Left ventricle myocardium inferior (tissue), 1 donor: ENCODE results near the gene LILRA6. TPM values are rescaled to one million over a fixed set of nuclear protein-coding genes. Genes with fewer than 3 reads are reported as not detected.
"Not testable (repeated sequence)": the region's sequence is repeated elsewhere in the genome, so short reads cannot be mapped to it uniquely, and the experiment has no call there.

Experiments
- DNase-seq: peaks from one replicate; pipeline ENCODE4 v3.0.0-alpha.2; 2020
- H3K27ac ChIP-seq: fragments of 200-600 bp; replicated peaks from 2 replicates; pipeline ENCODE4 v1.8.0; 2021
- H3K27me3 ChIP-seq: fragments of 200-600 bp; 2 replicates; pipeline ENCODE4 v1.8.0; 2021; ENCODE audit warnings: low read depth
- H3K36me3 ChIP-seq: fragments of 200-600 bp; 2 replicates; pipeline ENCODE4 v1.8.0; 2021
- H3K4me1 ChIP-seq: fragments of 200-600 bp; 2 replicates; pipeline ENCODE4 v1.8.0; 2021
- H3K4me3 ChIP-seq: fragments of 200-600 bp; 2 replicates; pipeline ENCODE4 v1.8.0; 2021; ENCODE audit warnings: mild to moderate bottlenecking, moderate library complexity
- H3K9me3 ChIP-seq: fragments of 200-600 bp; replicated peaks from 2 replicates; pipeline ENCODE4 v1.8.0; 2021
- intact Hi-C: fragments of 100-400 bp; cut with micrococcal nuclease; formaldehyde crosslinking; loops from one replicate; pipeline ENCODE4 v1.11.0; 2022
- total RNA-seq: library from RNA; stranded (reverse); fragmentation: NEBNext Ultra II Directional; extraction: Animal tissue kit (Norgen Biotek cat#: 25700); gene quantifications from one replicate; pipeline ENCODE4 v1.2.1, GENCODE V29; 2021
- TF ChIP-seq, protein P1 (sequence below): fragments of 200-600 bp; IDR thresholded peaks from 2 replicates; pipeline ENCODE4 v1.8.0; 2021; ENCODE audit warnings: antibody characterized with exemption, mild to moderate bottlenecking, borderline replicate concordance
- donor health status: DM: no; HTN: yes; CAD: no; lungs with severe emphysema.

LILRA6 gene
- total RNA-seq, 1 donor from 2014 or later = 1.2 TPM

- intact Hi-C loops, H3K4me1 ChIP-seq, H3K36me3 ChIP-seq, H3K9me3 ChIP-seq, H3K27ac ChIP-seq, H3K4me3 ChIP-seq, DNase-seq: not testable (repeated sequence)
- H3K27me3 ChIP-seq = peaks cover 24% of the 10 kb centered on the region
Measured at GRCh38 chr19:54219702-54220101, 22.9 kb downstream of the LILRA6 start.

DNA sequence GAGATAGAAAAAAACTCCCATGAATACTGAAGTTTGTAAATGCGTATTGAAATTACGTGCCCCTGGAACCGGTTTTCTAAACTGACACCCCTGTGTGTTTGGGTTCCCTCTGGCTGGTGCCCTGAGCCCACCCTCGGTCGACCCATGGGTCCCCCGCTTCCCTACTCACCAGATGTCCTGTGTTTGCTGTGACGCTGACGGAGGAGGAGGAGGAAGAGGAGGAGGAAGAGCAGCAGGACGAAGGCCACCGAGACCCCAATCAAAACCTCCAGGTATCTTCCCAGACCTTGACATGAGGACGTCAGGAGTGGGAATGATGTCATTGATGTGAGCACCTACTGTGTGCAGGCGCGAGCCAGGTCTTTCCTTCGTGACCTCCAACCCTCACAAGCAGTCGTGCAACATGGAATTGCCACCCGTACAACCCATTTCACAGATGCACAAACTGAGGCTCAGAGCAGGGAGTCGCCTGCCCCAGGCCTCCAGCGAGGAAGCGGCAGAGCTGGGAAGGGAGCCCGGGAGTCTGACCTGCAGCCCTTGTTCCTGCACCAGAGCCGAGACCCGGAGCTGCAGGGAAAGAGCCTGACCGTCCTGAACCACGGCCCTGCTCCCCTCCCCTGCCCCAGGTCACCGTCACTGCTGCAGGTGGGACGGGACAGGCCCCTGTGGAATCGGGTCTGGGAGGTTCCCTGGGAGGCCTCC is 23.5 kb downstream of the LILRA6 start:
- H3K4me1 ChIP-seq = no peaks in the 10 kb centered on the region
- TF ChIP-seq, protein P1, sequence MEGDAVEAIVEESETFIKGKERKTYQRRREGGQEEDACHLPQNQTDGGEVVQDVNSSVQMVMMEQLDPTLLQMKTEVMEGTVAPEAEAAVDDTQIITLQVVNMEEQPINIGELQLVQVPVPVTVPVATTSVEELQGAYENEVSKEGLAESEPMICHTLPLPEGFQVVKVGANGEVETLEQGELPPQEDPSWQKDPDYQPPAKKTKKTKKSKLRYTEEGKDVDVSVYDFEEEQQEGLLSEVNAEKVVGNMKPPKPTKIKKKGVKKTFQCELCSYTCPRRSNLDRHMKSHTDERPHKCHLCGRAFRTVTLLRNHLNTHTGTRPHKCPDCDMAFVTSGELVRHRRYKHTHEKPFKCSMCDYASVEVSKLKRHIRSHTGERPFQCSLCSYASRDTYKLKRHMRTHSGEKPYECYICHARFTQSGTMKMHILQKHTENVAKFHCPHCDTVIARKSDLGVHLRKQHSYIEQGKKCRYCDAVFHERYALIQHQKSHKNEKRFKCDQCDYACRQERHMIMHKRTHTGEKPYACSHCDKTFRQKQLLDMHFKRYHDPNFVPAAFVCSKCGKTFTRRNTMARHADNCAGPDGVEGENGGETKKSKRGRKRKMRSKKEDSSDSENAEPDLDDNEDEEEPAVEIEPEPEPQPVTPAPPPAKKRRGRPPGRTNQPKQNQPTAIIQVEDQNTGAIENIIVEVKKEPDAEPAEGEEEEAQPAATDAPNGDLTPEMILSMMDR = no peak
- H3K9me3 ChIP-seq = no peaks in the 10 kb centered on the region
- DNase-seq = no peak
- peaks cover 23% of the 10 kb centered on the region for H3K27me3 ChIP-seq
- H3K36me3 ChIP-seq = no peaks in the 10 kb centered on the region
- H3K27ac ChIP-seq = no peak overlapping the region
- intact Hi-C loops = no loop called here
- no peak overlapping the region for H3K4me3 ChIP-seq

GRCh38 chr19:54218259-54218658 is 24.3 kb downstream of the LILRA6 start:
- intact Hi-C loops = no loop called here
- Histone ChIP-seq H3K27ac (no peak overlapping the region), H3K36me3 (no peaks in the 10 kb centered on the region), H3K4me3 (no peak overlapping the region), H3K4me1 (no peaks in the 10 kb centered on the region), H3K27me3 (peaks cover 15% of the 10 kb centered on the region), H3K9me3 (no peaks in the 10 kb centered on the region)
- TF ChIP-seq, protein P1 = no peak
- DNase-seq = no peak

- H3K27me3 ChIP-seq, intact Hi-C loops, H3K4me1 ChIP-seq, DNase-seq, H3K9me3 ChIP-seq, H3K36me3 ChIP-seq, H3K27ac ChIP-seq, H3K4me3 ChIP-seq: not testable (repeated sequence)
Measured at GRCh38 chr19:54217517-54218247, 24.9 kb downstream of the LILRA6 start.

DNA sequence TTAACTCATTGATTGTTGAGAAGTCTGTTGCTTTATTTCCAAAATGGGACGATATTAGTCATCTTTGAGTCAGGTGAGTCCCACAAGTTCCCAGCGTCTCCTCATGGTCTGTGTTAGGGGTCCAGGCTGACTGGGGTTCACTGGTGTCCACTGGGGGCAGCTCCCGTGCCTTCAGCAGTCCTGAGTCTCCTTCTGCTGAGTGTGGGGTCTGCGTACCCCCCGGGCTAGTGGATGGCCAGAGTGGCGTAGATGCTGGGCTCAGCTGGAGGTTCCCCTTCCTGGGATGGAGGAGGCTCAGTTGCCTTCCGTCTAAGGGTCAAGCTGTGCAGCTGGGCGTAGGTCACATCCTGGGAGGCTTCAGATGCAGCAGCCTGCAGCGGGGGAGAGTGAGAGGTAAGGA is 25.7 kb downstream of the LILRA6 start:
- no peak overlapping the region for H3K27ac ChIP-seq

GRCh38 chr19:54214734-54215133 is 27.9 kb downstream of the LILRA6 start:
- H3K4me1 ChIP-seq = peaks cover 17% of the 10 kb centered on the region
- intact Hi-C loops, H3K36me3 ChIP-seq, H3K4me3 ChIP-seq, DNase-seq, H3K27ac ChIP-seq, H3K9me3 ChIP-seq, H3K27me3 ChIP-seq: not testable (repeated sequence)

More for the DNA sequence above, 25.7 kb downstream of the LILRA6 start:
- Histone ChIP-seq H3K27me3 (peaks cover under 1% of the 10 kb centered on the region), H3K4me1 (no peaks in the 10 kb centered on the region), H3K36me3 (no peaks in the 10 kb centered on the region), H3K4me3 (no peak overlapping the region), H3K9me3 (no peaks in the 10 kb centered on the region)
- intact Hi-C loops = no loop called here
- TF ChIP-seq, protein P1 = no peak
- no peak for DNase-seq

- H3K36me3 ChIP-seq, DNase-seq, intact Hi-C loops: not testable (repeated sequence)
Measured at GRCh38 chr19:54214217-54214616, 28.4 kb downstream of the LILRA6 start.

More at GRCh38 chr19:54214217-54214616, 28.4 kb downstream of the LILRA6 start:
- H3K4me1 ChIP-seq = peaks cover 22% of the 10 kb centered on the region
- not testable (repeated sequence) for H3K27ac ChIP-seq, H3K4me3 ChIP-seq, H3K27me3 ChIP-seq, H3K9me3 ChIP-seq
